ENCODE data around the gene NLRP2B.
"Not testable (repeated sequence)": the region's sequence is repeated elsewhere in the genome, so short reads cannot be mapped to it uniquely, and the experiment has no call there.

The NLRP2B gene

GRCh38 chrX:57680160-57680559, at the start of gene NLRP2B:
TSS of gene NLRP2B (minus strand) at chrX:57680260.
- DNase-seq: no peak

- DNase-seq: not testable (repeated sequence)
Observed at GRCh38 chrX:57725995-57726394, 45.9 kb upstream of the NLRP2B start.

GRCh38 chrX:57681341-57681740, 1.3 kb upstream of the NLRP2B start:
- DNase-seq: no peak

- DNase-seq: no peak
Observed at GRCh38 chrX:57678686-57679428, 1.2 kb downstream of the NLRP2B start.

- DNase-seq: no peak
Observed at GRCh38 chrX:57677132-57677858, 2.8 kb downstream of the NLRP2B start.

GRCh38 chrX:57675320-57675719, 4.7 kb downstream of the NLRP2B start:
- DNase-seq: no peak

- no peak for DNase-seq
Observed at GRCh38 chrX:57674861-57675260, 5.2 kb downstream of the NLRP2B start.

- no peak for DNase-seq
Observed at GRCh38 chrX:57669961-57670360, 10.1 kb downstream of the NLRP2B start.

GRCh38 chrX:57667010-57667409, 13.1 kb downstream of the NLRP2B start:
- no peak for DNase-seq

- DNase-seq: no peak
Observed at GRCh38 chrX:57655065-57655464, 25.0 kb downstream of the NLRP2B start.

GRCh38 chrX:57652705-57653104, 27.4 kb downstream of the NLRP2B start:
- DNase-seq: no peak

- no peak for DNase-seq
Observed at GRCh38 chrX:57651169-57651919, 28.7 kb downstream of the NLRP2B start.

- DNase-seq: no peak
Observed at GRCh38 chrX:57647020-57647419, 33.0 kb downstream of the NLRP2B start.

- no peak for DNase-seq
Observed at GRCh38 chrX:57643698-57644097, 36.4 kb downstream of the NLRP2B start.

GRCh38 chrX:57641338-57641737, 38.7 kb downstream of the NLRP2B start:
- DNase-seq: no peak

- no peak for DNase-seq
Observed at GRCh38 chrX:57640674-57641016, 39.4 kb downstream of the NLRP2B start.

GRCh38 chrX:57629438-57629837, 50.6 kb downstream of the NLRP2B start:
- DNase-seq: not testable (repeated sequence)
